HEK293 (cell line): ENCODE data around the gene RAP2A.

Source experiments
- CTCF ChIA-PET: fragments of 350-600 bp; formaldehyde crosslinking; extraction: SDS; loops from one replicate; lab custom pipeline; 2021; ENCODE audit warnings: antibody characterized with exemption; lab: Yijun Ruan, JAX
- POLR2A ChIA-PET: fragments of 300-600 bp; formaldehyde crosslinking; extraction: SDS; loops from one replicate; lab custom pipeline; 2020; ENCODE audit warnings: antibody characterized with exemption, inconsistent platforms; lab: Yijun Ruan, JAX
- H3K27ac ChIP-seq: fragments of 200-500 bp; sonication (Bioruptor generic); 2 replicates; pipeline ENCODE4 v1.5.1; 2014; ENCODE audit warnings: low read depth, low read length, control low read depth, inconsistent platforms; ENCODE audit errors: extremely low read depth
- H3K36me3 ChIP-seq, 2 experiments: fragments of 200-500 bp in 1 of 2; sonication (Bioruptor generic) in 1 of 2; 1 replicate in 1 of 2; 2 replicates in 1 of 2; pipeline ENCODE4 v1.5.1; 2014 to 2017; ENCODE audit warnings: inconsistent platforms in 2 of 2, low read length in 2 of 2; ENCODE audit not compliant: control insufficient read depth in 2 of 2, insufficient read depth in 1 of 2
- H3K4me1 ChIP-seq: fragments of 200-500 bp; sonication (Bioruptor generic); 2 replicates; pipeline ENCODE4 v1.5.1; 2014; ENCODE audit warnings: mild to moderate bottlenecking, low read length, inconsistent platforms; ENCODE audit not compliant: control insufficient read depth, insufficient read depth
- H3K4me3 ChIP-seq: 2 replicates; pipeline ENCODE4 v1.5.1; 2011; ENCODE audit warnings: low read depth, mild to moderate bottlenecking, control low read depth, low read length, moderate library complexity
- H3K9me3 ChIP-seq: fragments of 200-500 bp; sonication (Bioruptor generic); 2 replicates; pipeline ENCODE4 v1.5.1; 2014; ENCODE audit warnings: low read depth, low read length, inconsistent platforms; ENCODE audit not compliant: control insufficient read depth, insufficient read depth
- EGR2 ChIP-seq: fragments of 450-650 bp; formaldehyde crosslinking; IDR thresholded peaks from 2 replicates; pipeline ENCODE4 v1.5.1; 2016; ENCODE audit warnings: low read depth, missing biosample characterization, missing genetic modification characterization
- GLIS1 ChIP-seq: fragments of 450-650 bp; formaldehyde crosslinking; IDR thresholded peaks from 2 replicates; pipeline ENCODE4 v1.5.1; 2016; ENCODE audit warnings: missing biosample characterization, missing genetic modification characterization
- GLIS2 ChIP-seq: fragments of 450-650 bp; formaldehyde crosslinking; IDR thresholded peaks from 2 replicates; pipeline ENCODE4 v1.5.1; 2016; ENCODE audit warnings: missing biosample characterization, missing genetic modification characterization
- HOXD13 ChIP-seq: sonication (generic); formaldehyde crosslinking; IDR thresholded peaks from 2 replicates; pipeline ENCODE4 v1.8.0; 2022; ENCODE audit warnings: missing genetic modification reagents, borderline replicate concordance
- PRDM4 ChIP-seq: fragments of 450-650 bp; formaldehyde crosslinking; IDR thresholded peaks from 2 replicates; pipeline ENCODE4 v1.5.1; 2017; ENCODE audit warnings: missing biosample characterization, missing genetic modification characterization
- ZBTB20 ChIP-seq: fragments of 450-650 bp; formaldehyde crosslinking; IDR thresholded peaks from 2 replicates; pipeline ENCODE4 v1.5.1; 2016; ENCODE audit warnings: missing biosample characterization, missing genetic modification characterization
- ZBTB26 ChIP-seq: fragments of 450-650 bp; formaldehyde crosslinking; optimal IDR thresholded peaks from 2 replicates; pipeline ENCODE3; 2016; ENCODE audit warnings: missing biosample characterization, mild to moderate bottlenecking, missing genetic modification characterization
- ZEB2 ChIP-seq: fragments of 450-650 bp; formaldehyde crosslinking; IDR thresholded peaks from 2 replicates; pipeline ENCODE4 v1.5.1; 2016; ENCODE audit warnings: missing biosample characterization, missing genetic modification characterization
- ZNF155 ChIP-seq: fragments of 450-650 bp; formaldehyde crosslinking; IDR thresholded peaks from 2 replicates; pipeline ENCODE4 v1.5.1; 2016; ENCODE audit warnings: missing biosample characterization, missing genetic modification characterization
- ZNF202 ChIP-seq: fragments of 450-650 bp; formaldehyde crosslinking; IDR thresholded peaks from 2 replicates; pipeline ENCODE4 v1.5.1; 2016; ENCODE audit warnings: missing biosample characterization, missing genetic modification characterization, borderline replicate concordance
- ZNF292 ChIP-seq: fragments of 450-650 bp; formaldehyde crosslinking; IDR thresholded peaks from 2 replicates; pipeline ENCODE4 v1.5.1; 2016; ENCODE audit warnings: low read depth, missing biosample characterization, missing genetic modification characterization, borderline replicate concordance
- ZNF391 ChIP-seq: fragments of 450-650 bp; formaldehyde crosslinking; IDR thresholded peaks from 2 replicates; pipeline ENCODE4 v1.5.1; 2016; ENCODE audit warnings: low read depth, missing biosample characterization, missing genetic modification characterization, borderline replicate concordance
- ZNF426 ChIP-seq: fragments of 450-650 bp; formaldehyde crosslinking; IDR thresholded peaks from 2 replicates; pipeline ENCODE4 v1.5.1; 2017; ENCODE audit warnings: missing biosample characterization, missing genetic modification characterization, mild to moderate bottlenecking, inconsistent platforms, moderate library complexity
- ZNF549 ChIP-seq: fragments of 450-650 bp; IDR thresholded peaks from 2 replicates; pipeline ENCODE4 v1.5.1; 2018; ENCODE audit warnings: missing biosample characterization, missing genetic modification characterization, mild to moderate bottlenecking, inconsistent platforms, moderate library complexity
- ZNF600 ChIP-seq: fragments of 450-650 bp; formaldehyde crosslinking; IDR thresholded peaks from 2 replicates; pipeline ENCODE4 v1.5.1; 2016; ENCODE audit warnings: missing biosample characterization, missing genetic modification characterization
- ZNF621 ChIP-seq: fragments of 450-650 bp; formaldehyde crosslinking; IDR thresholded peaks from 2 replicates; pipeline ENCODE4 v1.5.1; 2017; ENCODE audit warnings: missing biosample characterization, missing genetic modification characterization
- ZNF664 ChIP-seq: fragments of 450-650 bp; formaldehyde crosslinking; IDR thresholded peaks from 2 replicates; pipeline ENCODE4 v1.5.1; 2016; ENCODE audit warnings: missing biosample characterization, missing genetic modification characterization
- ZNF76 ChIP-seq: fragments of 450-650 bp; formaldehyde crosslinking; IDR thresholded peaks from 2 replicates; pipeline ENCODE4; 2016; ENCODE audit warnings: low read depth, missing biosample characterization, missing genetic modification characterization, borderline replicate concordance
- ZSCAN23 ChIP-seq: fragments of 450-650 bp; formaldehyde crosslinking; IDR thresholded peaks from 2 replicates; pipeline ENCODE4 v1.5.1; 2016; ENCODE audit warnings: missing biosample characterization, missing genetic modification characterization
- ZSCAN5A ChIP-seq: fragments of 450-650 bp; formaldehyde crosslinking; IDR thresholded peaks from 2 replicates; pipeline ENCODE4 v1.5.1; 2016; ENCODE audit warnings: missing biosample characterization, missing genetic modification characterization
- ZXDB ChIP-seq: fragments of 450-650 bp; formaldehyde crosslinking; IDR thresholded peaks from 2 replicates; pipeline ENCODE4 v1.5.1; 2016; ENCODE audit warnings: missing biosample characterization, missing genetic modification characterization

RAP2A gene

DNA sequence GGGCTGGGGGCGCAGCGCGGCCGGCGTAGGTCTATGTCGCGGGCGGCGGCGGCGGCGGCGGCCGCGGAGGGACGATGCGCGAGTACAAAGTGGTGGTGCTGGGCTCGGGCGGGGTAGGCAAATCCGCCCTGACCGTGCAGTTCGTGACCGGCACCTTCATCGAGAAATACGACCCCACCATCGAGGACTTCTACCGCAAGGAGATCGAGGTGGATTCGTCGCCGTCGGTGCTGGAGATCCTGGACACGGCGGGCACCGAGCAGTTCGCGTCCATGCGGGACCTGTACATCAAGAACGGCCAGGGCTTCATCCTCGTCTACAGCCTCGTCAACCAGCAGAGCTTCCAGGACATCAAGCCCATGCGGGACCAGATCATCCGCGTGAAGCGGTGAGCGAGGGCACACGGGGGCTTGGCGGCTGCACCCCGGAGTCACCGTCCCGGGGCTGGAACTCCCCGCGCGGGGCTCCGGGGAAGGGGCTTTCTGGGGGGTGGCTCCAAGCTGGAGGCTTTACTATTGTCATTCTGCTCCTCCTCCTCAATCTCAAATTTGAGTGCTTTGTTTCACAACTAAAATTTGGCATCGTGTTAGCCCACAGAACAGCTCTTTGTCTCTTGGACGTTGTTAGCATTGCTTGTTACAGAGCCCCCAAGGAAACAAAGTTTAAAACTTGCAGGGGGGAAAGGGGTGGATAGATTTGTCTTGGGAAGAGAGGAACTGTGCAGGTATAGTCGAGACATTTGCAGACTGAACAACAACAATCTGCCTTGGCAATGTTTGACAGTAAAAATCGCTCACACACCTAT lies 630 bp downstream of the RAP2A start (continued):
- TF ChIP-seq EGR2 (tag by site-specific recombination) (no peak), ZSCAN5A (tag by site-specific recombination) (no peak), ZXDB (no peak), ZNF155 (tag by site-specific recombination) (no peak), ZNF76 (tag by site-specific recombination) (no peak), ZNF621 (tag by site-specific recombination) (no peak), GLIS2 (tag by site-specific recombination) (peak; percentile 84), GLIS1 (tag by site-specific recombination) (peak; percentile 30; the same call in 1 of the 2 replicates), ZNF600 (tag by site-specific recombination) (peak; percentile 63; the same call in 1 of the 2 replicates), ZBTB20 (tag by site-specific recombination) (peak; percentile 59; the same call in 1 of the 2 replicates), ZBTB26 (tag by site-specific recombination) (peak; percentile 68), ZEB2 (tag by site-specific recombination) (peak; percentile 56; the same call in 1 of the 2 replicates), PRDM4 (no peak)

DNA sequence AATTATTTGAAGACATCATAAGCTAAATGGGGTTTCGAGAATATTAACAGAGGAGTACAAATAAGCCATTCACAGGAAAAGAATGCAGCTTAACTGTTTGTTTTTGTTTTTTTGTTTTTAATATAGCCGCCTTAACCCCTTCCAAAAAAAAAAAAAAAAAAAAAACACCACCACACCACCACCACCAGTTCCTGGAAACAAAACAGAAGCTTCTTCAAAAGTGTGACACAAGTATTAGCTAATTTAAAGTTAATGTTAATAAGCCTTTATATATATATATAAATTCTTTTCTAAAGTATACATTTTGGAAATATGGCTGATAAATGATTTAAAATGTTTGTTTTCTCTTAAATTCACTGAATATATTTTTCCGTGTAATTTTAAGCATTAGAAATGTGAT lies 1.4 kb downstream of the RAP2A start:
- no peak overlapping the region for H3K27ac ChIP-seq
- peak overlapping the region; percentile 78 for H3K4me3 ChIP-seq
- POLR2A ChIA-PET, result interaction anchor here (0.7 to 1.2 kb wide), 2 partner anchors 10 to 312 kb away, joined by 4 to 7 read pairs; no protein-coding TSS in a partner anchor
- H3K36me3 ChIP-seq, result no peaks in the 10 kb centered on the region
- TF ChIP-seq HOXD13 (CRISPR knock-in tag) (no peak), ZNF426 (tag by site-specific recombination) (no peak), ZNF202 (tag by site-specific recombination) (no peak), ZNF391 (tag by site-specific recombination) (no peak), ZSCAN23 (tag by site-specific recombination) (no peak), ZNF292 (tag by site-specific recombination) (no peak), ZNF549 (tag by site-specific recombination) (no peak), ZNF664 (tag by site-specific recombination) (peak; percentile 79)
- TF ChIP-seq, all 188 proteins: peak for 1
- H3K4me1 ChIP-seq, result peaks cover 2% of the 10 kb centered on the region; the same call in 1 of the 2 replicates
- CTCF ChIA-PET, result interaction anchor here (1.1 kb wide), 1 partner anchor 14 kb away, joined by 3 read pairs; no protein-coding TSS in a partner anchor
- H3K9me3 ChIP-seq, result no peaks in the 10 kb centered on the region
